Breast epithelium (tissue), 3 donors: ENCODE data around the gene SFTPA1.

ENCODE experiments used
- CTCF ChIP-seq, 3 donors: fragments of 450-650 bp; IDR thresholded peaks; one replicate each; pipeline ENCODE4 v1.5.1; 2016 to 2017; ENCODE audit warnings: antibody characterized with exemption in 3 of 3, mild to moderate bottlenecking in 3 of 3, moderate library complexity in 3 of 3
- POLR2A ChIP-seq: fragments of 450-650 bp; IDR thresholded peaks from one replicate; pipeline ENCODE4 v1.6.1; 2016; ENCODE audit warnings: antibody characterized with exemption, mild to moderate bottlenecking, moderate library complexity

GRCh38 chr10:79581044-79581443 lies 29.7 kb upstream of the SFTPA1 start:
- TF ChIP-seq CTCF (IDR thresholded peaks at IDR 0.05) (no peak), POLR2A (no peak)
